GM18517 (cell line): Measurements from ENCODE around the gene S100A1.

Experiments used
- ATAC-seq: cut with Tn5 transposase; IDR thresholded peaks from one replicate; pipeline ENCODE4 v1.9.1; 2021; ENCODE audit warnings: mild to moderate bottlenecking, moderate library complexity; ENCODE audit not compliant: unreplicated experiment

The S100A1 gene

GRCh38 chr1:153679337-153680119 lies 51.3 kb downstream of the S100A1 start:
- ATAC-seq = no peak

DNA sequence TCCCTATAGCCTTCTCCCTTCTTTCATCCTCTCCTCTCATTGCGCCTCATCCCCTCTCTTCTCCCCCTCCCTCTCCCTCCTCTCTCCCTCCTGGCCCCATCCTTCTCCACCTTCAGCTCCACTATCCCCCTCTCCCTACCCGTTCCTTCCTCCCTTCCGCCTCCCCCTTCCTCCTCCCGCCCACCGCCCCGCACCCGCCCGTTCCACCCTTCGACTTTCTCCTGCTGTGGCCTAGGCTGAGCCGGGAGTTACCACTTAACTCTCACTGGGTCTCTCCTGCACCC lies 51.8 kb downstream of the S100A1 start:
- no peak for ATAC-seq
